Epithelial cell of proximal tubule (primary cell): ENCODE results near the gene NFASC. TPM values are rescaled to one million over a fixed set of nuclear protein-coding genes. Genes with fewer than 3 reads are reported as not detected.

Source experiments
- DNase-seq: peaks from one replicate; pipeline ENCODE4 v3.0.0-alpha.2; 2011; ENCODE audit warnings: low read depth
- H3K4me3 ChIP-seq: 2 replicates; pipeline ENCODE4 v1.5.1; 2011; ENCODE audit warnings: low read depth, mild to moderate bottlenecking, low read length
- total RNA-seq: library from RNA; depleted of rRNA; stranded (reverse); fragments of >200 nt; gene quantifications from 2 replicates; pipeline ENCODE4 v1.2.3, GENCODE V29; 2015
- TF ChIP-seq, protein P1 (sequence below): conservative IDR thresholded peaks from 2 replicates; pipeline ENCODE4 v1.5.1; 2012; ENCODE audit warnings: low read depth, mild to moderate bottlenecking, low read length

The NFASC gene
- total RNA-seq, 1 donor from 2014 or later: 0.29 TPM

DNA sequence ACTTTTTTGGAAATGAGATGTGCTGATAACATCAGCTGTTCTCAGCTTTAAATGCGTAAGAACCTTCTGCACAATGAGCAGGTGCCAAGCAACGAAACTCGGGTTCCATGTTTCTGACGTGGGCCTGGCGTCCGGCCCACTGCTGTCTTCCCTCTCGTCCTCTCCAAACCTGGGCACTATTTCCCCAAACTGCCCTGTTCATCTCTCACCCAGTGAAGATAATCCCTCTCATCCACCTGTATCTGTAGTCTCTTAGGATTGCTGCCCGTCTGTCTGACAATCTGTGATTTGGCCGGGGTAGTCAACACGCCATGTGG is 122.3 kb downstream of the NFASC start:
- DNase-seq: no peak
- TF ChIP-seq, protein P1, sequence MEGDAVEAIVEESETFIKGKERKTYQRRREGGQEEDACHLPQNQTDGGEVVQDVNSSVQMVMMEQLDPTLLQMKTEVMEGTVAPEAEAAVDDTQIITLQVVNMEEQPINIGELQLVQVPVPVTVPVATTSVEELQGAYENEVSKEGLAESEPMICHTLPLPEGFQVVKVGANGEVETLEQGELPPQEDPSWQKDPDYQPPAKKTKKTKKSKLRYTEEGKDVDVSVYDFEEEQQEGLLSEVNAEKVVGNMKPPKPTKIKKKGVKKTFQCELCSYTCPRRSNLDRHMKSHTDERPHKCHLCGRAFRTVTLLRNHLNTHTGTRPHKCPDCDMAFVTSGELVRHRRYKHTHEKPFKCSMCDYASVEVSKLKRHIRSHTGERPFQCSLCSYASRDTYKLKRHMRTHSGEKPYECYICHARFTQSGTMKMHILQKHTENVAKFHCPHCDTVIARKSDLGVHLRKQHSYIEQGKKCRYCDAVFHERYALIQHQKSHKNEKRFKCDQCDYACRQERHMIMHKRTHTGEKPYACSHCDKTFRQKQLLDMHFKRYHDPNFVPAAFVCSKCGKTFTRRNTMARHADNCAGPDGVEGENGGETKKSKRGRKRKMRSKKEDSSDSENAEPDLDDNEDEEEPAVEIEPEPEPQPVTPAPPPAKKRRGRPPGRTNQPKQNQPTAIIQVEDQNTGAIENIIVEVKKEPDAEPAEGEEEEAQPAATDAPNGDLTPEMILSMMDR: no peak
- no peak overlapping the region for H3K4me3 ChIP-seq

- TF ChIP-seq, protein P1: no peak
- H3K4me3 ChIP-seq: no peak overlapping the region
- DNase-seq: no peak
Observed at GRCh38 chr1:204994086-204994862, 123.6 kb downstream of the NFASC start.

GRCh38 chr1:204996981-204997380 is 126.3 kb downstream of the NFASC start:
- DNase-seq: no peak
- TF ChIP-seq, protein P1: no peak
- H3K4me3 ChIP-seq: no peak overlapping the region

- H3K4me3 ChIP-seq: no peak overlapping the region
- TF ChIP-seq, protein P1: no peak
- no peak for DNase-seq
Observed at GRCh38 chr1:204997591-204998355, 127.1 kb downstream of the NFASC start.

DNA sequence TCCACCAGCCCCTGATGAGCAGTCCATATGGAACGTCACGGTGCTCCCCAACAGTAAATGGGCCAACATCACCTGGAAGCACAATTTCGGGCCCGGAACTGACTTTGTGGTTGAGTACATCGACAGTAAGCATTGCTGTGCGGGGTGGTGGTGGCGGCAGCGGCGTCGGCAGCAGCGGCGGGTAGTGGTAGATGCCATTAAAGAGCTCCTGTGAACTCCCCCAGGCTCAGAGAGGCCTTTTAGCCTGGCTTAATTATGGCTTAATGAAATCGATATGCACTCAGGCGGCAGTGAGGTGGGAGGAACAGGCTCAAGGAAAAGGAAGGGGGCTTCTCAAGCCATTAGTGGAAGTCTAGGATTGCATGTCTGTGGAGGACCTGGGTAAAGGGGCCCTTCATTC is 130.5 kb downstream of the NFASC start:
- TF ChIP-seq, protein P1: no peak
- no peak for DNase-seq
- H3K4me3 ChIP-seq: no peak overlapping the region

DNA sequence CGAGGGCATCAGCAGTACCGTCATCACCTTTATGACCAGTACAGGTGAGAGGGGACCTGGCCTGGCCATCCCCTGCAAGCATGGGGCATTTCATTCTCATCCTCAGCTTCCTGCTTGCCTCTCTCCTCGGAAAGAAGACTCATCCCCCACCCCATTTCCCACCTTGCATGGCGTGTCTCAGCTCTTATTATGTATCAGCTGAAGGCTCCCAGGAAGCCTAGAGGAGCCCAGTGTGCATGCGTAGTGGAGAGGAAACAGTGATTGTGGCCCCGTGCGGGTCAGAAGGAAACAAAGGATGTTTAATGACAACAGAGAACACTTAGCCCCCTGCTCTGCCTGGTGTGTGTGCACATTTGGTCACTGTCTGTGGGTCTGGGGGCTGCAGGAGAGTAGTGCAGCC is 132.0 kb downstream of the NFASC start:
- DNase-seq: no peak
- TF ChIP-seq, protein P1: no peak
- H3K4me3 ChIP-seq: no peak overlapping the region
